Fibroblast of mammary gland (primary cell): ENCODE results near the gene COX14.

Source experiments
- DNase-seq: peaks from one replicate; pipeline ENCODE4 v3.0.0-alpha.2; 2010; ENCODE audit warnings: low read depth
- H3K4me3 ChIP-seq: 2 replicates; pipeline ENCODE4 v1.5.1; 2011; ENCODE audit warnings: low read depth, mild to moderate bottlenecking, low read length, moderate library complexity; ENCODE audit not compliant: control insufficient read depth
- TF ChIP-seq, protein P1 (sequence below): conservative IDR thresholded peaks from 2 replicates; pipeline ENCODE4 v1.5.1; 2011; ENCODE audit warnings: low read depth, low read length, inconsistent platforms; ENCODE audit not compliant: control insufficient read depth, insufficient read depth

The COX14 gene

DNA sequence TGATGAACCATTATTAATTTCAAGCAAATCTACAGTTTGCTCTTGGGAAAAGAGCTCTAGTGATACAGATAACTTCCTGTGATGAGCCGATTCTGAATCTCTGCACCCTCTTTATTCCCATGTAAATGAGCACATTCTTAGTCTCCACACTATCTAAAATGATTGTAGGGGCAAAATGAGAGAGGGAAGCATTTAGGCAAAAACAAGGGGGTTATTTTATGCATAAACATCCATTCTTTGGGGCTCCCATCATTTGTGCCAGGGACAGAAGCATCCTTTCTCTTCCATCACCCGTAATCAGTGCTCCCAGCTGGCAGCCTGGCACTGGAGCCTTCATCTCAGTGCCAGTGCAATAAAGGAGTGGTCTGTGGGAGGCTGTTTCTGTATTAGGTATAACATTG, 9.9 kb upstream of the COX14 start:
- TF ChIP-seq, protein P1, sequence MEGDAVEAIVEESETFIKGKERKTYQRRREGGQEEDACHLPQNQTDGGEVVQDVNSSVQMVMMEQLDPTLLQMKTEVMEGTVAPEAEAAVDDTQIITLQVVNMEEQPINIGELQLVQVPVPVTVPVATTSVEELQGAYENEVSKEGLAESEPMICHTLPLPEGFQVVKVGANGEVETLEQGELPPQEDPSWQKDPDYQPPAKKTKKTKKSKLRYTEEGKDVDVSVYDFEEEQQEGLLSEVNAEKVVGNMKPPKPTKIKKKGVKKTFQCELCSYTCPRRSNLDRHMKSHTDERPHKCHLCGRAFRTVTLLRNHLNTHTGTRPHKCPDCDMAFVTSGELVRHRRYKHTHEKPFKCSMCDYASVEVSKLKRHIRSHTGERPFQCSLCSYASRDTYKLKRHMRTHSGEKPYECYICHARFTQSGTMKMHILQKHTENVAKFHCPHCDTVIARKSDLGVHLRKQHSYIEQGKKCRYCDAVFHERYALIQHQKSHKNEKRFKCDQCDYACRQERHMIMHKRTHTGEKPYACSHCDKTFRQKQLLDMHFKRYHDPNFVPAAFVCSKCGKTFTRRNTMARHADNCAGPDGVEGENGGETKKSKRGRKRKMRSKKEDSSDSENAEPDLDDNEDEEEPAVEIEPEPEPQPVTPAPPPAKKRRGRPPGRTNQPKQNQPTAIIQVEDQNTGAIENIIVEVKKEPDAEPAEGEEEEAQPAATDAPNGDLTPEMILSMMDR, result no peak
- no peak overlapping the region for H3K4me3 ChIP-seq
- DNase-seq, result no peak

GRCh38 chr12:50102646-50103309, 9.3 kb upstream of the COX14 start:
- TF ChIP-seq, protein P1, result no peak
- H3K4me3 ChIP-seq, result no peak overlapping the region
- peak; percentile 39 for DNase-seq

- H3K4me3 ChIP-seq, result no peak overlapping the region
- DNase-seq, result no peak
- TF ChIP-seq, protein P1, result no peak
These were observed 8.7 kb upstream of the COX14 start for GRCh38 chr12:50103351-50103750.

GRCh38 chr12:50103767-50104321, 8.2 kb upstream of the COX14 start, which contains the start of gene GPD1:
TSS of gene GPD1 (plus strand) at chr12:50104008. CDS start at chr12:50104051, 43 bp downstream.
- no peak within 1 kb of the TSS for H3K4me3 ChIP-seq
- TF ChIP-seq, protein P1, result no peak
- DNase-seq, result peak; percentile 28

DNA sequence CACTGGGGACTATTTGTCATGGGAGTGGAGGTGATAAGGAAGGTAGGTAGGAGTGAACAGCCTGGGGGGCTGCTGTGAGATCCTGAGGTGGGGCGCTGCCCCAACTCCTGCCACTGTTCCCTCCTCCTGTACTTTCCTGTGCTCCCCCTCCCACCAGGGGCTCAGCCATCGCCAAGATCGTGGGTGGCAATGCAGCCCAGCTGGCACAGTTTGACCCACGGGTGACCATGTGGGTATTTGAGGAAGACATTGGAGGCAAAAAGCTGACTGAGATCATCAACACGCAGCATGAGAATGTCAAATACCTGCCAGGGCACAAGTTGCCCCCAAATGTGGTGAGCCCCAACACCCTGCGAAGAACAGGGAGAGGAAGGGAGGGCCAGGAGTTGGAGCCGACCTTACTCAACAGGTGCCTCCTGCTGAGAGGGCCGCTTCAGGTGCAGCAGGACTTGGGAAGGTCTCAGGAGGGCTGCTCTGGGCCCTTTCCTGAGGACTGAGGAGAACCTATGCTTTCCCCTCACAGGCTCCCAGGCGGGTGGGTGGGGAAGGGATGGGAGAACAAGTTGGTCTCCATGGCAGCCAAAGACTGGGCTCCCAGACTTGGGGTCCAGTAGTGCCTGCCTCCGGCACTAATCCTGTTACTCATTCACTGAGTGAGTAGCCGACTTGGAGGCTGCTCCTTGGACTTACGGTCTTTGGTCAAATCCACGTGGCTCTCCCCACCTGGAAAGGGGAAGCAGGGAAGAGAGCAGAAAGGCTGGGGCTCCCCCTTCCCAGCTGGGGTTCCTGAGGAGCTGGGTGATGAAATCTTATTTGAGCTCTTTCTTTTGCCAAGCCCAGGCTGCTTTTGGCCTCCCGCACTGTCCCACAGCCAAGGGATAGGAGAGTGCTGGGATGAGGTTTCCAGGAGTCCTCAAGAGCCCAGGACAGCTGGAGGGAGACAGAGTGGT, 7.3 kb upstream of the COX14 start:
- H3K4me3 ChIP-seq, result no peak overlapping the region
- no peak for DNase-seq
- TF ChIP-seq, protein P1, result no peak

DNA sequence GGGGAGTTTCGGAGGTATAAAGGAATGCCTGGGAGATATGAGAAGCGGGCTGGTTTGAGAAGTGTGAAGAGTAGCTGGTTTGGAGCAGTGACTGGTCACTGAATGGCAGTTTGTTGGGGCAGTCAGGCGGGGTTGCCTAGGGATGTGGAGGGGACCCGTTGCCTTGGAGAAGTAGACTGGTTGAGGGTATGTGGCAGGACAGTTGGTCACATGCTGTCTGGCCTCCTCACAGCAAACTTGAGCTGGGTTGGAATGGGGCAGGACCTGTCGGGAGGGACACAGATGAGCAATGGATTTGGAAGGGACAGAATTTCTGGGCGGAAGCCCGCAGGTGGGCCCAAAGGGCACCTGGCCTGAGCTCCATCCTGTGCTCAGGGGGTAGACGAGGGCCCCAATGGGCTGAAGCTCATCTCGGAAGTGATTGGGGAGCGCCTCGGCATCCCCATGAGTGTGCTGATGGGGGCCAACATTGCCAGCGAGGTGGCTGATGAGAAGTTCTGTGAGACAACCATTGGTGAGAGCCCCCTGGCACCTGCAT, 6.1 kb upstream of the COX14 start:
- H3K4me3 ChIP-seq, result no peak overlapping the region
- TF ChIP-seq, protein P1, result no peak

More for the DNA sequence above, 6.1 kb upstream of the COX14 start:
- DNase-seq, result no peak
